B cell (primary cell): ENCODE measurements around the gene TRIM44. TPM values are rescaled to one million over a fixed set of nuclear protein-coding genes. Genes with fewer than 3 reads are reported as not detected.
A peak's percentile ranks its signal among the peaks of the same experiment; 100 is the strongest.

Source experiments
- ATAC-seq: fragments of 200-7000 bp; cut with Tn5 transposase; one replicate; pipeline ENCODE4 v1.10.0; 2021; ENCODE audit warnings: low read depth, mild to moderate bottlenecking, moderate number of reproducible peaks, moderate library complexity
- CTCF ChIA-PET: fragments of 350-600 bp; sonication (Branson Sonifier 250); formaldehyde crosslinking; loops from one replicate; lab custom pipeline; 2021; ENCODE audit warnings: antibody characterized with exemption, inconsistent platforms; lab: Charles Lee
- POLR2A ChIA-PET: fragments of 350-600 bp; sonication (Branson Sonifier 250); formaldehyde crosslinking; loops from one replicate; lab custom pipeline; 2021; ENCODE audit warnings: antibody characterized with exemption; lab: Charles Lee
- DNase-seq: peaks from one replicate; pipeline ENCODE4 v3.0.0; 2013
- H2AFZ ChIP-seq: 2 replicates; pipeline ENCODE4 v1.6.1; 2012; ENCODE audit warnings: mild to moderate bottlenecking, low read depth, low read length; ENCODE audit not compliant: insufficient read depth, poor library complexity, severe bottlenecking
- H3K27ac ChIP-seq, 2 donors: 1 replicate in 1 of 2; 2 replicates in 1 of 2; pipeline ENCODE4 v1.5.1; 2012 to 2013; ENCODE audit warnings: low read length in 2 of 2, mild to moderate bottlenecking in 2 of 2, moderate library complexity in 1 of 2
- H3K27me3 ChIP-seq, 4 experiments: fragments of 200-600 bp in 1 of 4; sonication (generic) in 1 of 4; replicated peaks in 1 of 4; 1 replicate in 2 of 4; 2 replicates in 2 of 4; pipeline versions ENCODE4 v1.6.1 to v1.7.0; 2013 to 2016; ENCODE audit warnings: low read length in 3 of 4, mild to moderate bottlenecking in 2 of 4, mixed read lengths in 1 of 4, moderate library complexity in 1 of 4; ENCODE audit not compliant: insufficient read depth in 4 of 4, control insufficient read depth in 3 of 4; ENCODE audit errors: control extremely low read depth in 1 of 4
- H3K36me3 ChIP-seq, 2 experiments: replicated peaks in 1 of 2; 1 replicate in 1 of 2; 2 replicates in 1 of 2; pipeline versions ENCODE4 v1.6.1 to v1.7.1; 2013; ENCODE audit warnings: low read length in 1 of 2; ENCODE audit not compliant: insufficient read depth in 2 of 2, control insufficient read depth in 1 of 2; ENCODE audit errors: control extremely low read depth in 1 of 2, extremely low read depth in 1 of 2
- H3K4me1 ChIP-seq, 2 donors: fragments of 200-600 bp in 1 of 2; sonication (generic) in 1 of 2; 1 replicate in 1 of 2; 2 replicates in 1 of 2; pipeline versions ENCODE4 v1.5.1 to v1.6.1; 2013 to 2017; ENCODE audit warnings: low read length in 2 of 2; ENCODE audit not compliant: control insufficient read depth in 2 of 2, insufficient read depth in 2 of 2
- H3K4me2 ChIP-seq: replicated peaks from 2 replicates; pipeline ENCODE3; 2012; ENCODE audit warnings: mild to moderate bottlenecking, low read depth, low read length; ENCODE audit not compliant: poor library complexity, severe bottlenecking
- H3K4me3 ChIP-seq, 5 experiments: fragments of 200-600 bp in 1 of 5; sonication (generic) in 1 of 5; 1 replicate in 3 of 5; 2 replicates in 2 of 5; pipeline versions ENCODE4 v1.5.1 to v1.7.0; 2011 to 2016; ENCODE audit warnings: low read length in 4 of 5, mild to moderate bottlenecking in 4 of 5, low read depth in 2 of 5, control low read depth in 1 of 5, moderate library complexity in 1 of 5; ENCODE audit not compliant: insufficient read depth in 1 of 5; ENCODE audit errors: control extremely low read depth in 1 of 5, extremely low read depth in 1 of 5
- H3K79me2 ChIP-seq: fragments of 200-600 bp; sonication (generic); one replicate; pipeline ENCODE4 v1.6.0; 2016; ENCODE audit warnings: low read length; ENCODE audit not compliant: control insufficient read depth, insufficient read depth
- H3K9ac ChIP-seq: fragments of 200-600 bp; sonication (generic); 2 replicates; pipeline ENCODE4 v1.6.1; 2017; ENCODE audit warnings: mild to moderate bottlenecking, low read length, moderate library complexity
- H3K9me3 ChIP-seq, 3 donors: one replicate each; pipeline versions ENCODE4 v1.6.1 to v1.7.1; 2013; ENCODE audit warnings: low read length in 2 of 3; ENCODE audit not compliant: control insufficient read depth in 2 of 3, insufficient read depth in 1 of 3; ENCODE audit errors: control extremely low read depth in 1 of 3
- H4K20me1 ChIP-seq: 2 replicates; pipeline ENCODE4 v1.6.0; 2012; ENCODE audit warnings: mild to moderate bottlenecking, low read length; ENCODE audit not compliant: insufficient read depth, control insufficient read depth, poor library complexity, severe bottlenecking
- H3K27ac Mint-ChIP-seq: one replicate; pipeline ENCODE4 v1.8.0; 2021; ENCODE audit warnings: mixed read lengths
- H3K27me3 Mint-ChIP-seq: one replicate; pipeline ENCODE4 v1.8.0; 2021; ENCODE audit warnings: mixed read lengths
- H3K4me1 Mint-ChIP-seq: one replicate; pipeline ENCODE4 v1.8.0; 2021; ENCODE audit warnings: mixed read lengths
- H3K4me3 Mint-ChIP-seq: one replicate; pipeline ENCODE4 v1.8.0; 2021; ENCODE audit warnings: mixed read lengths
- H3K9me3 Mint-ChIP-seq: one replicate; pipeline ENCODE4 v1.8.0; 2022; ENCODE audit warnings: mixed read lengths; ENCODE audit not compliant: insufficient read depth
- CTCF ChIP-seq: fragments of 200-600 bp; IDR thresholded peaks from one replicate; pipeline ENCODE4 v1.8.0; 2022; ENCODE audit warnings: antibody characterized with exemption, mild to moderate bottlenecking
- EZH2 ChIP-seq: IDR thresholded peaks from 2 replicates; pipeline ENCODE4 v1.6.1; 2012; ENCODE audit warnings: borderline replicate concordance, low read depth, mild to moderate bottlenecking, moderate library complexity, low read length; ENCODE audit not compliant: insufficient read depth, poor library complexity, severe bottlenecking
- WGBS: methylation state at CpG from one replicate; pipeline ENCODE4 v1.1.5; 2013; ENCODE audit warnings: missing lambda C conversion rate; ENCODE audit not compliant: insufficient coverage; 5-methylcytosine and 5-hydroxymethylcytosine counted together
- intact Hi-C: fragments of 100-400 bp; cut with micrococcal nuclease; formaldehyde crosslinking; loops from one replicate; pipeline ENCODE4 v1.10.0; 2022
- polyA plus RNA-seq: library from polyadenylated mRNA; depleted of rRNA; stranded (reverse); fragments of >200 nt; gene quantifications from 2 replicates; pipeline ENCODE4 v1.2.3, GENCODE V29; 2012
- total RNA-seq, 2 donors: library from RNA; stranded (reverse); fragments of 120-200 nt in 1 of 2; gene quantifications; 1 replicate in 1 of 2; 2 replicates in 1 of 2; pipeline versions ENCODE4 v1.2.3 to v1.2.4, GENCODE V29; 2013 to 2022

Gene TRIM44
- total and polyA plus RNA-seq, 2 donors (not counting 1 experiment from before 2014, with no cell fraction given): 39.1 to 71.1 TPM

DNA sequence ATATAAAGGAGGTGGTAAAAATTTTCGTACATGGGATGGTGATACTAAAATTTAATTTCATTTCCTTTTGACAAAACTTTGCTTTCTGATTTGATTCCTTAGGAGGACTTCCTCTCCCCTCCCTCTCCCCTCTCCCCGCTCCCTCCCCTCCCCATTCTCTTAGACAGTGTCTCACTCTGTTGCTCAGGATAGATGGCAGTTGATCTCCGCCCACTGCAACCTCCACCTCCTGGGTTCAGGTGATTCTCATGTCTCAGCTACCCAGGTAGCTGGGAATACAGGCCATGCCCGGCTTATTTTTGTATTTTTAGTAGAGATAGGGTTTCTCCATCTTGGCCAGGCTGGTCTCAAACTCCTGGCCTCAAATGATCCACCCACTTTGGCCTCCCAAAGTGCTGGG lies 15.9 kb downstream of the TRIM44 start:
- peaks cover 28 to 52% of the 10 kb centered on the region in 2 donors for H3K4me1 ChIP-seq
- Mint-ChIP-seq H3K27me3 (no peaks in the 10 kb centered on the region), H3K27ac (no peak overlapping the region), H3K4me3 (no peak overlapping the region), H3K4me1 (peaks cover 79% of the 10 kb centered on the region), H3K9me3 (no peaks in the 10 kb centered on the region)
- H4K20me1 ChIP-seq: peaks cover 61% of the 10 kb centered on the region
- ChIA-PET POLR2A (no interaction called here), CTCF (no interaction called here)
- no peak overlapping the region for H3K4me3 ChIP-seq
- no peak overlapping the region for H3K9ac ChIP-seq
- no CpG with 5 or more reads among the region's 4 CpGs for WGBS
- no peak overlapping the region for H3K27ac ChIP-seq
- intact Hi-C loops: no loop called here
- no peaks in the 10 kb centered on the region for H3K27me3 ChIP-seq
- no peak overlapping the region for H2AFZ ChIP-seq
- no peaks in the 10 kb centered on the region for H3K36me3 ChIP-seq
- TF ChIP-seq CTCF (no peak), EZH2 (no peak)
- no peak overlapping the region for H3K4me2 ChIP-seq
- DNase-seq (no peak), ATAC-seq (no peak)
- peaks cover 80% of the 10 kb centered on the region for H3K79me2 ChIP-seq
- no peaks in the 10 kb centered on the region for H3K9me3 ChIP-seq

- H3K9me3 ChIP-seq: no peaks in the 10 kb centered on the region
- H3K4me3 Mint-ChIP-seq: no peak overlapping the region
- H3K79me2 ChIP-seq: peaks cover 78% of the 10 kb centered on the region
- H3K36me3 ChIP-seq: no peaks in the 10 kb centered on the region
- peaks cover 30 to 57% of the 10 kb centered on the region in 2 donors for H3K4me1 ChIP-seq
- H3K9ac ChIP-seq: no peak overlapping the region
- peaks cover 79% of the 10 kb centered on the region for H3K4me1 Mint-ChIP-seq
- intact Hi-C loops: no loop called here
- no peak for TF ChIP-seq CTCF
- TF ChIP-seq EZH2: no peak
- ChIA-PET POLR2A (no interaction called here), CTCF (no interaction called here)
- H3K27me3 Mint-ChIP-seq: no peaks in the 10 kb centered on the region
- no CpG with 5 or more reads among the region's 1 CpG for WGBS
- H3K27ac Mint-ChIP-seq: no peak overlapping the region
- H4K20me1 ChIP-seq: peaks cover 61% of the 10 kb centered on the region
- DNase-seq: no peak
- H3K4me2 ChIP-seq: no peak overlapping the region
- no peak for ATAC-seq
- no peak overlapping the region for H3K4me3 ChIP-seq
- H3K9me3 Mint-ChIP-seq: no peaks in the 10 kb centered on the region
- H2AFZ ChIP-seq: no peak overlapping the region
- no peaks in the 10 kb centered on the region for H3K27me3 ChIP-seq
- H3K27ac ChIP-seq: peak overlapping the region in 1 of 2 donors; percentile 42
Measured at GRCh38 chr11:35678975-35679374, 16.4 kb downstream of the TRIM44 start.
